ENCODE data around the gene C9. TPM values are rescaled to one million over a fixed set of nuclear protein-coding genes. Genes with fewer than 3 reads are reported as not detected.

C9 gene
- total RNA-seq, 4 donors from 2014 or later: 0.12 to 1.1 TPM; not detected in 2

DNA sequence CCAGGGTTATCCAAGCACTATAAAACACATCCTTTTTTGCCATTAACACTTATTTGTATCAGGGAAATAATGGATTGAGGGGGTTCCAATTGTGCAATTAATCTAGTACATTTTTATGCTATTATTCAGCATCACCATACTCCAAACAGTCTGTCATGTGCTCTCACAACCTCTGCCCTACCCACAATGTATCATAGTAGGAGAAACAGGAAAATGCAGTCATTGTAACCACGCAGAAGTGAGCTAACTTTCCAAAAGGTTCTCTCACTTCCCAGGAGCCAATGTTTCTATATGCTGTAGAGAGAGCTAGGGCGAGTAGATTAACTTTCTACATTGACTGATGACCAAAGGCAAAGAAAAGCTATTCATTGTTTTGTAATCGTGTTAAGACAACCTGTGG is 30.7 kb upstream of the C9 start:
- ATAC-seq (ENCODE audit: low FRiP score): peak; percentile 60
- TF ChIP-seq, protein P1, sequence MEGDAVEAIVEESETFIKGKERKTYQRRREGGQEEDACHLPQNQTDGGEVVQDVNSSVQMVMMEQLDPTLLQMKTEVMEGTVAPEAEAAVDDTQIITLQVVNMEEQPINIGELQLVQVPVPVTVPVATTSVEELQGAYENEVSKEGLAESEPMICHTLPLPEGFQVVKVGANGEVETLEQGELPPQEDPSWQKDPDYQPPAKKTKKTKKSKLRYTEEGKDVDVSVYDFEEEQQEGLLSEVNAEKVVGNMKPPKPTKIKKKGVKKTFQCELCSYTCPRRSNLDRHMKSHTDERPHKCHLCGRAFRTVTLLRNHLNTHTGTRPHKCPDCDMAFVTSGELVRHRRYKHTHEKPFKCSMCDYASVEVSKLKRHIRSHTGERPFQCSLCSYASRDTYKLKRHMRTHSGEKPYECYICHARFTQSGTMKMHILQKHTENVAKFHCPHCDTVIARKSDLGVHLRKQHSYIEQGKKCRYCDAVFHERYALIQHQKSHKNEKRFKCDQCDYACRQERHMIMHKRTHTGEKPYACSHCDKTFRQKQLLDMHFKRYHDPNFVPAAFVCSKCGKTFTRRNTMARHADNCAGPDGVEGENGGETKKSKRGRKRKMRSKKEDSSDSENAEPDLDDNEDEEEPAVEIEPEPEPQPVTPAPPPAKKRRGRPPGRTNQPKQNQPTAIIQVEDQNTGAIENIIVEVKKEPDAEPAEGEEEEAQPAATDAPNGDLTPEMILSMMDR (IDR thresholded peaks at IDR 0.05): no peak
- no peak for DNase-seq (ENCODE audit: low spot score)

DNA sequence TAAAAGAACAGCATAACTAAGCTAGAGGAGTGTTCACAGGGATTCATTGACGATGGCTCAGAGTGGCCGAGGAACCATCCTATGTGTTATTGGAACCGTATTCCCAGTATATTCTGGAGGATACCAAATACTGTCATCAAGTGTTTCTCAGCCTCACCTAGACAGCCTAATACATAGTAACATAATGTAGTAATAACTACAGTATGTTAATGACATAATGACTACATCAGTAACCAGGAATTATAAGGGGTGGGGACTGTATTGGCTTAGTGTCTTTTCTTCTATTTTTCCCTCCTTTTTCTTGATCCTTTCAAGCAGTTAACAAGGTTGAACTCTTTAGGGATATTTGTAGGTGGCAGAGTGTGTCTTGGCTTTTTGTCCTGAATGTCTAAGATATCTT is 26.6 kb upstream of the C9 start:
- ATAC-seq (ENCODE audit: low FRiP score) (no peak), DNase-seq (ENCODE audit: low spot score) (no peak)
- TF ChIP-seq, protein P1 (IDR thresholded peaks at IDR 0.05): no peak

DNA sequence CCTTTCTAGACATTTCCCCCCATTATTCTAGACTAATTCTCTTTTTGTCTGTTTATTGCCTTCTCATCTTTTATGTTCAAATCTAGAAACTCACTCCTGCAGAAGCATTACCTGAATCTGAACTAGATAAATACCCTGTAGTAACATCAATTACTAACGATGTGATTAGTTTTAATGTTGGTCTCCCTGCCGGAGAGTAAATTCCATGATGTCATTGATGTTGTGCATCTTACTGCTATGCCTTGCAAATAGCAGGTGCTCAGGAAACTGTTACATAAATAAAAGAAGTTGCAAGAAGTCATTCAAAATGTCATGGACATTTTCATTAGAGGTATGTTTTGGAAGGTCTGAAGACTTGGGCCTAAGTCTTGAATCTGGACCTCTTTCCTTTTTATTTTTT is 23.0 kb upstream of the C9 start:
- DNase-seq (ENCODE audit: low spot score) (no peak), ATAC-seq (ENCODE audit: low FRiP score) (no peak)
- TF ChIP-seq, protein P1 (IDR thresholded peaks at IDR 0.05): no peak

DNA sequence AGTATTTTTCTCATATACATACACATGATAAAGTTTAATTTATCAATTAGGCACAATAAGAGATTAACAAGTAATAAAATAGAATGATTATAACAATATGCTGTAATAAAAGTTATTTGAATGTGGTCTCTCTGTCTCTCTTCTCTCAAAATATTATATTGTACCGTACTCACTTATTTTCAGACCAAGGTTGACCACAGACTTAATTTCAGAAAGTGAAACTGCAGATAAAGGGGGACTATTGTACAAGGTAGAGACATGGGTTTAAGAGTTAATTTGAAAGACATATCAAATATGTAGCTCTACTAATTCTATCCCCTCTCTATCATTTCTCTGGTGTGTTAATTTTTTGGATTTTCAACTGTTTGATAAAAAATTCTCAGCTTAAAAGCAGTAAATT is 20.0 kb upstream of the C9 start:
- TF ChIP-seq, protein P1 (IDR thresholded peaks at IDR 0.05): no peak
- no peak for DNase-seq (ENCODE audit: low spot score)
- ATAC-seq (ENCODE audit: low FRiP score): no peak

DNA sequence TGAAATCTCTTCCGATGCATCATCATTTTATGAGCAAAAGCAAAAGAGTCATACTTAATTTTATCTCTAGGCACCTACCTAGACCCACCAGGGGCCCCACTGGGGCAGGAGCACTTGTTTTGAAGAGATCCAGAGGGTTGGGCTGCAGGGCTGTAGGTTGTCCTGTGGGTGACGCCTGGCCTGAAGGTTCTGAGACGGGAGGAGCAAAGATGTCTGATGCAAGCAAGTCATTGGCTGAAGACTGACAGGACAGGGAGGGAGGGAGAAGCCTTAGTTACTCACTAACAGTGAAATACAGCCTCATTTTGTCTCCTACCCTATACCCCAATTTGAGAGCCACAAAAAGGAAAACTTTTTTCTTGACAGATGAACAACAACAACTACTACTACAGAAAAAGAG is 17.1 kb upstream of the C9 start:
- DNase-seq (ENCODE audit: low spot score): no peak
- no peak for ATAC-seq (ENCODE audit: low FRiP score)
- TF ChIP-seq, protein P1 (IDR thresholded peaks at IDR 0.05): no peak

DNA sequence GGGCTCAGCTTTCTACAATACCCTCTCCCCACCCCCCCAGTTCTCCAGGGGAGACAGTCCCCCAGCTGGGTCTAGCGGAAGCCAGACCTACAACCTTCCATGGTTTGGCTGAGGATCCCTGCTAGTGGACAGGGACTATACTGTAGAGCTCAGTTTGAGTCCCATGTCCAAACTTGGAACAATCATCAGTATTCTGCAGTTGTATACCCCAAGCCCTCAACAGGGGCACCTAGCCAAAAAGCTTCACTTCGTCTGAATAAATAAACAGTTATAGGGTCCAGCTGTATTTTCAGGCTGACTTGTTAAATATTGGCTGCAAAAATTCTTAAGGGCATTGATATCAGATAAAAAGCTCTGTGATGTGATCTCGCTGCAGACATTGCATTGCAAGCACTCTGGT is 15.4 kb upstream of the C9 start:
- no peak for ATAC-seq (ENCODE audit: low FRiP score)
- DNase-seq (ENCODE audit: low spot score): no peak
- TF ChIP-seq, protein P1 (IDR thresholded peaks at IDR 0.05): no peak

DNA sequence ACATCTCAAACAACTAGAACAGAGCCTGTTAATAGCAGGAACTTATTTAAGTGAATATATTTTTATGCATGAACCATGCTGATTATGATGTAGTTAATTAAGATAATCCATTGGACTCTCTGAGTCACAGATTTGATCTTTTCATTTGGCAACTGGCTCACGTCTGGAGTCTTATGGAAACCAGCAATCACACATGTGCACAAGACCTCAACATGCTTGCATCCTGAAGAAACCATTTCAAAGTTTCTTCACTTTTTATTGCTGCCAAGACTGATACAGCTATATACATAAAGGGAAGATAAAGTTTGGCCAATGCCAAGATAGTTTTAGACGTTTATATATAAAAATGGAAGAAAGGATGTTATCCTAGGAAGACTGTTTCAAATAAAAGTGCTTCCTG is 13.3 kb upstream of the C9 start:
- TF ChIP-seq, protein P1 (IDR thresholded peaks at IDR 0.05): no peak
- DNase-seq (ENCODE audit: low spot score) (no peak), ATAC-seq (ENCODE audit: low FRiP score) (no peak)
